Endothelial cell (in vitro differentiated cells): Measurements from ENCODE around the gene MYBPC1. TPM values are rescaled to one million over a fixed set of nuclear protein-coding genes. Genes with fewer than 3 reads are reported as not detected.

Experiments
- DNase-seq: peaks from one replicate; pipeline ENCODE4 v3.0.0; 2021; ENCODE audit warnings: low spot score
- H3K27ac Mint-ChIP-seq: one replicate; pipeline ENCODE4 v1.8.0; 2021; ENCODE audit warnings: mixed read lengths, inconsistent platforms; ENCODE audit not compliant: unreplicated experiment
- H3K27me3 Mint-ChIP-seq: one replicate; pipeline ENCODE4 v1.8.0; 2021; ENCODE audit warnings: mild to moderate bottlenecking, moderate library complexity, mixed read lengths, inconsistent platforms; ENCODE audit not compliant: unreplicated experiment
- H3K36me3 Mint-ChIP-seq: one replicate; pipeline ENCODE4 v1.8.0; 2021; ENCODE audit warnings: mild to moderate bottlenecking, low read depth, mixed read lengths, inconsistent platforms; ENCODE audit not compliant: unreplicated experiment
- H3K4me1 Mint-ChIP-seq: one replicate; pipeline ENCODE4 v1.8.0; 2021; ENCODE audit warnings: mild to moderate bottlenecking, mixed read lengths, inconsistent platforms; ENCODE audit not compliant: unreplicated experiment
- H3K4me3 Mint-ChIP-seq: one replicate; pipeline ENCODE4 v1.8.0; 2021; ENCODE audit warnings: mild to moderate bottlenecking, mixed read lengths, inconsistent platforms; ENCODE audit not compliant: unreplicated experiment
- H3K9me3 Mint-ChIP-seq: one replicate; pipeline ENCODE4 v1.8.0; 2021; ENCODE audit warnings: mixed read lengths, inconsistent platforms; ENCODE audit not compliant: unreplicated experiment
- CTCF ChIP-seq: fragments of 200-600 bp; sonication (generic); IDR thresholded peaks from one replicate; pipeline ENCODE4 v1.5.0; 2021; ENCODE audit warnings: antibody characterized with exemption; ENCODE audit not compliant: unreplicated experiment
- total RNA-seq: library from RNA; stranded (reverse); fragmentation: NEBNext Ultra II Directional; extraction: Animal tissue kit (Norgen Biotek cat#: 25700); gene quantifications from one replicate; pipeline ENCODE4 v1.2.1, GENCODE V29; 2021; ENCODE audit not compliant: unreplicated experiment

MYBPC1 gene
- total RNA-seq, 1 donor from 2014 or later = not detected

- H3K4me3 Mint-ChIP-seq = no peak overlapping the region
- TF ChIP-seq CTCF = no peak
These were observed 13.1 kb downstream of the MYBPC1 start for GRCh38 chr12:101607894-101608293.

GRCh38 chr12:101608301-101609133 lies 13.7 kb downstream of the MYBPC1 start:
- Mint-ChIP-seq H3K4me1 (no peaks in the 10 kb centered on the region), H3K27ac (no peak overlapping the region), H3K4me3 (no peak overlapping the region), H3K36me3 (no peaks in the 10 kb centered on the region), H3K9me3 (no peaks in the 10 kb centered on the region), H3K27me3 (no peaks in the 10 kb centered on the region)
- no peak for DNase-seq
- TF ChIP-seq CTCF = no peak

More at GRCh38 chr12:101607894-101608293, 13.1 kb downstream of the MYBPC1 start:
- no peaks in the 10 kb centered on the region for H3K27me3 Mint-ChIP-seq
- no peaks in the 10 kb centered on the region for H3K9me3 Mint-ChIP-seq
- H3K27ac Mint-ChIP-seq = no peak overlapping the region
- no peaks in the 10 kb centered on the region for H3K36me3 Mint-ChIP-seq
- no peaks in the 10 kb centered on the region for H3K4me1 Mint-ChIP-seq
- DNase-seq = no peak

- no peaks in the 10 kb centered on the region for H3K36me3 Mint-ChIP-seq
- no peak overlapping the region for H3K27ac Mint-ChIP-seq
- no peak overlapping the region for H3K4me3 Mint-ChIP-seq
- no peaks in the 10 kb centered on the region for H3K4me1 Mint-ChIP-seq
- TF ChIP-seq CTCF = no peak
- no peaks in the 10 kb centered on the region for H3K27me3 Mint-ChIP-seq
- DNase-seq = no peak
- no peaks in the 10 kb centered on the region for H3K9me3 Mint-ChIP-seq
These were observed 14.4 kb downstream of the MYBPC1 start for GRCh38 chr12:101609198-101609597.

- Mint-ChIP-seq H3K27me3 (no peaks in the 10 kb centered on the region), H3K27ac (no peak overlapping the region), H3K4me1 (no peaks in the 10 kb centered on the region), H3K4me3 (no peak overlapping the region), H3K9me3 (no peaks in the 10 kb centered on the region), H3K36me3 (no peaks in the 10 kb centered on the region)
- DNase-seq = no peak
- no peak for TF ChIP-seq CTCF
These were observed 17.6 kb downstream of the MYBPC1 start for GRCh38 chr12:101612160-101612916.

GRCh38 chr12:101616027-101616494 lies 21.3 kb downstream of the MYBPC1 start:
- no peaks in the 10 kb centered on the region for H3K4me1 Mint-ChIP-seq
- H3K9me3 Mint-ChIP-seq = no peaks in the 10 kb centered on the region
- H3K36me3 Mint-ChIP-seq = no peaks in the 10 kb centered on the region
- no peaks in the 10 kb centered on the region for H3K27me3 Mint-ChIP-seq
- TF ChIP-seq CTCF = no peak
- H3K4me3 Mint-ChIP-seq = no peak overlapping the region
- no peak overlapping the region for H3K27ac Mint-ChIP-seq
- DNase-seq = no peak
